Endodermal cell (in vitro differentiated cells): Measurements from ENCODE around the gene GAS7. TPM values are rescaled to one million over a fixed set of nuclear protein-coding genes. Genes with fewer than 3 reads are reported as not detected.

Experiments
- DNase-seq: peaks from one replicate; pipeline ENCODE4 v3.0.0-alpha.2; 2017
- H3K27ac ChIP-seq: 2 replicates; pipeline ENCODE4 v1.5.1; 2013; ENCODE audit warnings: mild to moderate bottlenecking, low read depth, low read length, moderate library complexity
- H3K27me3 ChIP-seq: 2 replicates; pipeline ENCODE4 v1.6.1; 2013; ENCODE audit warnings: mild to moderate bottlenecking, low read length, moderate library complexity; ENCODE audit not compliant: insufficient read depth, control insufficient read depth, poor library complexity, severe bottlenecking
- H3K36me3 ChIP-seq: 2 replicates; pipeline ENCODE4 v1.7.0; 2013; ENCODE audit warnings: mild to moderate bottlenecking, low read length, moderate library complexity; ENCODE audit not compliant: control insufficient read depth, insufficient read depth
- H3K4me1 ChIP-seq: one replicate; pipeline ENCODE4 v1.7.0; 2013; ENCODE audit warnings: low read length; ENCODE audit not compliant: control insufficient read depth, insufficient read depth
- H3K4me3 ChIP-seq: 2 replicates; pipeline ENCODE4 v1.5.1; 2013; ENCODE audit warnings: mild to moderate bottlenecking, low read length, moderate library complexity
- H3K9ac ChIP-seq: 2 replicates; pipeline ENCODE4 v1.6.1; 2013; ENCODE audit warnings: mild to moderate bottlenecking, low read length, moderate library complexity; ENCODE audit not compliant: poor library complexity, severe bottlenecking; ENCODE audit errors: extremely low read depth
- H3K9me3 ChIP-seq: 2 replicates; pipeline ENCODE4 v1.6.1; 2013; ENCODE audit warnings: mild to moderate bottlenecking, low read length, moderate library complexity; ENCODE audit not compliant: control insufficient read depth
- H3K27ac Mint-ChIP-seq: 2 replicates; pipeline ENCODE4 v1.8.0; 2020; ENCODE audit warnings: mixed read lengths
- H3K27me3 Mint-ChIP-seq: 2 replicates; pipeline ENCODE4 v1.8.0; 2021; ENCODE audit warnings: mild to moderate bottlenecking, mixed read lengths; ENCODE audit not compliant: insufficient read depth
- H3K36me3 Mint-ChIP-seq: 2 replicates; pipeline ENCODE4 v1.8.0; 2020; ENCODE audit warnings: low read depth, mixed read lengths
- H3K4me1 Mint-ChIP-seq: 2 replicates; pipeline ENCODE4 v1.8.0; 2020; ENCODE audit warnings: mixed read lengths
- H3K4me3 Mint-ChIP-seq: 2 replicates; pipeline ENCODE4 v1.8.0; 2020; ENCODE audit warnings: mild to moderate bottlenecking, moderate library complexity, mixed read lengths
- H3K9me3 Mint-ChIP-seq: 2 replicates; pipeline ENCODE4 v1.8.0; 2020; ENCODE audit warnings: mild to moderate bottlenecking, mixed read lengths
- WGBS, 2 experiments: methylation state at CpG; one replicate each; pipeline versions ENCODE4 v1.1.5 to v1.1.7; 2013; ENCODE audit warnings: missing lambda C conversion rate in 2 of 2, mixed read lengths in 1 of 2; ENCODE audit not compliant: insufficient coverage in 1 of 2, insufficient read length in 1 of 2; 5-methylcytosine and 5-hydroxymethylcytosine counted together
- total RNA-seq, 2 donors: library from RNA; stranded (reverse); fragmentation: NEBNext Ultra II Directional in 1 of 2; extraction: Animal tissue kit (Norgen Biotek cat#: 25700) in 1 of 2; gene quantifications; 2 replicates in 1 of 2; 3 replicates in 1 of 2; pipeline ENCODE4 v1.2.1, GENCODE V29; 2021
- TF ChIP-seq, protein P1 (sequence below): fragments of 200-600 bp; sonication (generic); conservative IDR thresholded peaks from 2 replicates; pipeline ENCODE4 v1.5.0; 2021; ENCODE audit warnings: antibody characterized with exemption, mild to moderate bottlenecking

Gene GAS7
- total RNA-seq, 2 donors from 2014 or later: 8.6 to 14.7 TPM

DNA sequence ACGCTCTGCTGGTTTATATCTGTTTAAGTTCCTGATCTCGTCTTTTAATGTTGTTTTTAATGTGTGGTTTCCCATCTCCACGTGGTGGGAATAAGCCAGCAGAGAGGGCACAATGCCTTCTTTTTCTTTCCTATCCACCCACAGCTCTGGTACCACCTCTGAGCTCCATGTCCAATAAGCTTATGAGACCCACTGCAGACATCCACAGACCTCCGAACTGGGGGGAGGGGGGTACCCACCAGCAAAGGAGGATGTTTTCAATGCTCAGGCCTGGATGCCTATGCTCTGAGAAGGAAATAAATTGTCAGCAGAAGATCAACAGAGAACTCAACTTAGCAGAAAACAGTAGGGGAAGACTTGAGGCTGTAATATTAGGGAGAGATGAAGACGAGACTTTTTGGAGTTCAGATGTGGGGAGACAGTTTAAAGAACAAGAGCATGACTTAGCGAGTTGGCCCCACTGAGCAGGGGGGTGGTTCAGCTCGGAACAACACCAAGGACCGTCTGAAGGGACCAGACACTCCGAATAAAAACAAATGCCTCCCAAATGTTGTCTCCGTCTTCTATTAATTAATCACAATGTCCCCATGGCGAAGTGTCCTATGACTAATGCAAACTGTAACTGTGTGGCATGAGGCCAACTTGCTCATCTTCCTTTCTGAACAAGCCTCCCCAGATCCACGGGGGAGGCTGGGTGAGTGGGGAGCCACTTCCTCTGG, 62.7 kb downstream of the GAS7 start:
- H3K9me3 Mint-ChIP-seq: no peaks in the 10 kb centered on the region
- Histone ChIP-seq H3K4me1 (no peaks in the 10 kb centered on the region), H3K9ac (no peak overlapping the region), H3K9me3 (no peaks in the 10 kb centered on the region), H3K4me3 (no peak overlapping the region), H3K27ac (no peak overlapping the region), H3K36me3 (no peaks in the 10 kb centered on the region), H3K27me3 (no peaks in the 10 kb centered on the region)
- H3K27me3 Mint-ChIP-seq: no peaks in the 10 kb centered on the region
- H3K4me3 Mint-ChIP-seq: no peak overlapping the region
- no peak for DNase-seq
- 89 to 91% methylated on average over 9 to 12 of the region's 12 CpGs for WGBS, 2 experiments
- TF ChIP-seq, protein P1, sequence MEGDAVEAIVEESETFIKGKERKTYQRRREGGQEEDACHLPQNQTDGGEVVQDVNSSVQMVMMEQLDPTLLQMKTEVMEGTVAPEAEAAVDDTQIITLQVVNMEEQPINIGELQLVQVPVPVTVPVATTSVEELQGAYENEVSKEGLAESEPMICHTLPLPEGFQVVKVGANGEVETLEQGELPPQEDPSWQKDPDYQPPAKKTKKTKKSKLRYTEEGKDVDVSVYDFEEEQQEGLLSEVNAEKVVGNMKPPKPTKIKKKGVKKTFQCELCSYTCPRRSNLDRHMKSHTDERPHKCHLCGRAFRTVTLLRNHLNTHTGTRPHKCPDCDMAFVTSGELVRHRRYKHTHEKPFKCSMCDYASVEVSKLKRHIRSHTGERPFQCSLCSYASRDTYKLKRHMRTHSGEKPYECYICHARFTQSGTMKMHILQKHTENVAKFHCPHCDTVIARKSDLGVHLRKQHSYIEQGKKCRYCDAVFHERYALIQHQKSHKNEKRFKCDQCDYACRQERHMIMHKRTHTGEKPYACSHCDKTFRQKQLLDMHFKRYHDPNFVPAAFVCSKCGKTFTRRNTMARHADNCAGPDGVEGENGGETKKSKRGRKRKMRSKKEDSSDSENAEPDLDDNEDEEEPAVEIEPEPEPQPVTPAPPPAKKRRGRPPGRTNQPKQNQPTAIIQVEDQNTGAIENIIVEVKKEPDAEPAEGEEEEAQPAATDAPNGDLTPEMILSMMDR: no peak
- H3K36me3 Mint-ChIP-seq: no peaks in the 10 kb centered on the region
- H3K4me1 Mint-ChIP-seq: no peaks in the 10 kb centered on the region
- no peak overlapping the region for H3K27ac Mint-ChIP-seq

DNA sequence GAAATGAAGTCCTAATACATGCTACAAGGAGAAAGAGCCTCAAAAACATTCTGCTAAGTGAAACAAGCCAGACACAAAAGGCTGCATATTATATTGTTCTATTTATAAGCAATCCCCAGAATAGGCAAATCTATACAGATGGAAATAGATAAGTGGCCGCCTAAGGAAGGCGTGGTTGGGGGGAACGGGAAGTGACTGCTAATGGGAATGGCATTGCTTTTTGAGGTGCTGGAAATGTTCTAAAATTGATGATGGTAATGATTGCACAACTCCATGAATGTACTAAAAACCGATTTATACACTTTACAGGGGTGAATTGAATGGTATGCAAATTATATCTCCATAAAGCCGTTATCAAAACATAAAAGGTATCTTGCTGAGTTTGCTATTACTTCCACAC, 67.7 kb downstream of the GAS7 start:
- no peaks in the 10 kb centered on the region for H3K9me3 Mint-ChIP-seq

DNA sequence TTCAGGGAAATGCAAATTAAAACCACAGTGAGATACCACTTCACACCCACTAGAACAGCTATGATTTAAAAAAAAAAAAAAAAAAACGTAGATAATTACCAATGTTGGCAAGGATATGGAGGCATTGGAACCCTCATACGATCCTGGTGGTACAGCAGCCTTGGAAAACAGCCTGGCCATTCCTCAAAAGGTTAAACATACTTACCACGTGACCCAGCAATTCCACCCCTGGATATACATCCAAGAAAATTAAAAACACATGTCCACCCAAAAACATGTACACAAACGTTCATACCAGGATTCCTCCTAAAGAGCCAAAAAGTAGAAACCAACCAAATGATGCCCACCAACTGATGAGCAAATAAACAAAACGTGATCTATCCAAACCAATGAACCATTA, 68.1 kb downstream of the GAS7 start:
- no peak overlapping the region for H3K4me3 ChIP-seq
- Mint-ChIP-seq H3K4me3 (no peak overlapping the region), H3K27ac (no peak overlapping the region), H3K27me3 (no peaks in the 10 kb centered on the region), H3K4me1 (peaks cover 21% of the 10 kb centered on the region), H3K9me3 (no peaks in the 10 kb centered on the region), H3K36me3 (no peaks in the 10 kb centered on the region)
- peak; percentile 9 for DNase-seq
- 87 to 93% methylated on average over 3 to 5 of the region's 5 CpGs for WGBS, 2 experiments
- no peaks in the 10 kb centered on the region for H3K9me3 ChIP-seq
- TF ChIP-seq, protein P1: no peak
- H3K9ac ChIP-seq: no peak overlapping the region
- peaks cover 15% of the 10 kb centered on the region for H3K4me1 ChIP-seq
- no peaks in the 10 kb centered on the region for H3K36me3 ChIP-seq
- no peak overlapping the region for H3K27ac ChIP-seq
- H3K27me3 ChIP-seq: no peaks in the 10 kb centered on the region

More for the DNA sequence above, 67.7 kb downstream of the GAS7 start:
- no peak overlapping the region for H3K27ac ChIP-seq
- no peak overlapping the region for H3K4me3 Mint-ChIP-seq
- H3K36me3 Mint-ChIP-seq: no peaks in the 10 kb centered on the region
- no peaks in the 10 kb centered on the region for H3K9me3 ChIP-seq
- H3K4me1 Mint-ChIP-seq: peaks cover 21% of the 10 kb centered on the region
- no peak overlapping the region for H3K27ac Mint-ChIP-seq
- no peak overlapping the region for H3K9ac ChIP-seq
- TF ChIP-seq, protein P1: no peak
- H3K4me3 ChIP-seq: no peak overlapping the region
- H3K27me3 Mint-ChIP-seq: no peaks in the 10 kb centered on the region
- no peaks in the 10 kb centered on the region for H3K27me3 ChIP-seq
- H3K4me1 ChIP-seq: peaks cover 15% of the 10 kb centered on the region
- H3K36me3 ChIP-seq: no peaks in the 10 kb centered on the region
- peak; percentile 10 for DNase-seq
- WGBS, 2 experiments: 95 to 96% methylated on average over 3 to 4 of the region's 5 CpGs
